ENCODE results near the gene UBR3.

DNA sequence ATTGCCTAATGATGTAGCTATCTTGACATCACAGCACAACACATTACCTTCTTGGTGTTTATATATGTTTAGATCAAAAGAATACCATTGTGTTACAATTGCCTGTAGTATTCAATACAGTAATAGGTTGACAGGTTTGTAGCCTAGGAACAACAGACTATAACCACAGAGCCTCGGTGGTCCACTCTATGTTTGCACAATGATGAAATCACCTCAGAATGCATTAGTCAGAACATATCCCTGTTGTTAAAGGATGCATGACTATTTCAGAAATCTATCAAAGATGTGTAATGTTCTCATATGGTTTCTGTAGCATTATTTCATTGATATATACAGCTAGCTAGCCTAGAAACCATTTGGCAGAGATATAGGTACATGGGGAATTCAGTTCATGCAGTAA, 11.4 kb upstream of the UBR3 start:
- TF ChIP-seq, protein P1, sequence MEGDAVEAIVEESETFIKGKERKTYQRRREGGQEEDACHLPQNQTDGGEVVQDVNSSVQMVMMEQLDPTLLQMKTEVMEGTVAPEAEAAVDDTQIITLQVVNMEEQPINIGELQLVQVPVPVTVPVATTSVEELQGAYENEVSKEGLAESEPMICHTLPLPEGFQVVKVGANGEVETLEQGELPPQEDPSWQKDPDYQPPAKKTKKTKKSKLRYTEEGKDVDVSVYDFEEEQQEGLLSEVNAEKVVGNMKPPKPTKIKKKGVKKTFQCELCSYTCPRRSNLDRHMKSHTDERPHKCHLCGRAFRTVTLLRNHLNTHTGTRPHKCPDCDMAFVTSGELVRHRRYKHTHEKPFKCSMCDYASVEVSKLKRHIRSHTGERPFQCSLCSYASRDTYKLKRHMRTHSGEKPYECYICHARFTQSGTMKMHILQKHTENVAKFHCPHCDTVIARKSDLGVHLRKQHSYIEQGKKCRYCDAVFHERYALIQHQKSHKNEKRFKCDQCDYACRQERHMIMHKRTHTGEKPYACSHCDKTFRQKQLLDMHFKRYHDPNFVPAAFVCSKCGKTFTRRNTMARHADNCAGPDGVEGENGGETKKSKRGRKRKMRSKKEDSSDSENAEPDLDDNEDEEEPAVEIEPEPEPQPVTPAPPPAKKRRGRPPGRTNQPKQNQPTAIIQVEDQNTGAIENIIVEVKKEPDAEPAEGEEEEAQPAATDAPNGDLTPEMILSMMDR (conservative IDR thresholded peaks at IDR 0.05; ENCODE audit: low read length): no peak
- no peak for TF ChIP-seq EZH2phosphoT487 (IDR thresholded peaks at IDR 0.05; ENCODE audit: borderline replicate concordance)

Data from Loucy (cell line).